ENCODE data around the gene FAM131C.

Gene FAM131C

DNA sequence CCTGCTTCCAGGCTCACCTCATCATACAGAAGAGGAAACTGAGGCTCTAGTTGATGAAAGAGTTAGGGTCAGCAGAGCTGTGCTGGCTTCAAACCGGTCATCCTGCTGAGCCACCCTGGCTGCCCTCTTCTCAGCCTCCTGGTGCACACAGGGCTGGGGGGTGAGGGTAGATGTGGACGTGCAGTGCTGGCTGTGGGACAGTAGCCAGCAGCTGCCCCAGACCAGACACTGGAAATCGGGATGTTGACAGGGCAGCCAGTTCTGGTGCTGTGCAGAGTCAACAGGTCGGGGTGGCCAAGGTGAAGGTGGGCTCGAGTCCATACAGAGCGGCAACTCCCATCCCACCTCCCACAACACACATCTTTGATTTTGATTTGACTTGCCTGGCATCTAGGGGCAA is 53.1 kb downstream of the FAM131C start:
- H3K4me1 ChIP-seq (ENCODE audit: control insufficient read depth, insufficient read depth, low read length): no peaks in the 10 kb centered on the region
- no peaks in the 10 kb centered on the region for H3K9me3 ChIP-seq (ENCODE audit: control insufficient read depth, insufficient read depth, low read depth, low read length)
- no peak overlapping the region for H3K27ac ChIP-seq (ENCODE audit: extremely low read depth, low read depth, low read length)
- no peak overlapping the region for H3K4me3 ChIP-seq (ENCODE audit: low read depth, low read length)
- no peaks in the 10 kb centered on the region for H3K36me3 ChIP-seq (ENCODE audit: control insufficient read depth in 2 of 2, insufficient read depth in 1 of 2, low read length in 2 of 2)
- ChIA-PET POLR2A (interaction anchor here (0.6 kb wide), 1 partner anchor 30 kb away, joined by 9 read pairs; no protein-coding TSS in a partner anchor), CTCF (interaction anchor here (0.6 to 4.5 kb wide), 6 partner anchors 12 to 70 kb away, joined by 3 to 31 read pairs (median 5); partner anchors contain the start of gene FAM131C)
- TF ChIP-seq KLF1 (tag by site-specific recombination; IDR thresholded peaks at IDR 0.05) (no peak), ZNF837 (tag by site-specific recombination; IDR thresholded peaks at IDR 0.05) (no peak), SP2 (tag by site-specific recombination; IDR thresholded peaks at IDR 0.05) (no peak), ZNF777 (tag by site-specific recombination; IDR thresholded peaks at IDR 0.05; ENCODE audit: borderline replicate concordance) (no peak), SCRT2 (tag by site-specific recombination; IDR thresholded peaks at IDR 0.05) (0 out of 2 replicates have a peak, but pooled peaks have one; percentile 17)
- TF ChIP-seq, protein P1, sequence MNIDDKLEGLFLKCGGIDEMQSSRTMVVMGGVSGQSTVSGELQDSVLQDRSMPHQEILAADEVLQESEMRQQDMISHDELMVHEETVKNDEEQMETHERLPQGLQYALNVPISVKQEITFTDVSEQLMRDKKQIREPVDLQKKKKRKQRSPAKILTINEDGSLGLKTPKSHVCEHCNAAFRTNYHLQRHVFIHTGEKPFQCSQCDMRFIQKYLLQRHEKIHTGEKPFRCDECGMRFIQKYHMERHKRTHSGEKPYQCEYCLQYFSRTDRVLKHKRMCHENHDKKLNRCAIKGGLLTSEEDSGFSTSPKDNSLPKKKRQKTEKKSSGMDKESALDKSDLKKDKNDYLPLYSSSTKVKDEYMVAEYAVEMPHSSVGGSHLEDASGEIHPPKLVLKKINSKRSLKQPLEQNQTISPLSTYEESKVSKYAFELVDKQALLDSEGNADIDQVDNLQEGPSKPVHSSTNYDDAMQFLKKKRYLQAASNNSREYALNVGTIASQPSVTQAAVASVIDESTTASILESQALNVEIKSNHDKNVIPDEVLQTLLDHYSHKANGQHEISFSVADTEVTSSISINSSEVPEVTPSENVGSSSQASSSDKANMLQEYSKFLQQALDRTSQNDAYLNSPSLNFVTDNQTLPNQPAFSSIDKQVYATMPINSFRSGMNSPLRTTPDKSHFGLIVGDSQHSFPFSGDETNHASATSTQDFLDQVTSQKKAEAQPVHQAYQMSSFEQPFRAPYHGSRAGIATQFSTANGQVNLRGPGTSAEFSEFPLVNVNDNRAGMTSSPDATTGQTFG (tag by site-specific recombination; IDR thresholded peaks at IDR 0.05; ENCODE audit: borderline replicate concordance): no peak

DNA sequence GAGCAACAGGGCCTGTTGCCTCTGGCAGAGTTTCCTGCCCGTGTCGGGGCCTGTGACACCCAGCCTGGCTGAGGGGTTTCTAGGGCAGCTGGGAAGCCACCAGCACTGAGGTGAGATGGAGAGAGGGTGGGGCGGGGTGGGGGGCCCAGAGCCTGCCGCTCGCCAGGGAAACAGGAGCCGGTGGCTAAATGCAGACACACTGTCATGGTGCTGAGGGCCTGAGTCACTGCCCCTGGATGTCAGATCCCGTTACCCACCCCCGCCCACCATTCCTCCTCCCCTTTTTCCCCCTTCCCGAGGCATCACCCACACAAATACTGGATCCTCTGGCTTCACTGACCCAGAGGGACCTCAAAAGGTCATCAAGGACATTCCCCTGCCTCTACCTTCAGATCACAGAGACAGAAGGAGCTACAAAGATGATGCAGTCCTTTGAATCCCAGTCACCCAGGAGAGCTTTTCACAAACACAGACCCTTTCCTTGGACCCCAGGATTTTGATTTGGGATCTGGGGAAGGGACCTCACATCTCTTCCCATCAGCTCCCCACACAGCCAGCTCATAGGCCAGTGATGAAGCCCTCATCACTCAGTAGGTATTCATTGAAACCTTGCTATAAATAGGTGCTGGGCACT is 53.7 kb downstream of the FAM131C start:
- ChIA-PET POLR2A (interaction anchor here (0.6 kb wide), 1 partner anchor 29 kb away, joined by 9 read pairs; no protein-coding TSS in a partner anchor), CTCF (interaction anchor here (0.6 to 4.5 kb wide), 7 partner anchors 9 to 56 kb away, joined by 3 to 31 read pairs (median 6); partner anchors contain the start of gene FAM131C)
- Histone ChIP-seq H3K27ac (ENCODE audit: extremely low read depth, low read depth, low read length) (no peak overlapping the region), H3K36me3 (ENCODE audit: control insufficient read depth in 2 of 2, insufficient read depth in 1 of 2, low read length in 2 of 2) (no peaks in the 10 kb centered on the region), H3K9me3 (ENCODE audit: control insufficient read depth, insufficient read depth, low read depth, low read length) (no peaks in the 10 kb centered on the region), H3K4me3 (ENCODE audit: low read depth, low read length) (no peak overlapping the region), H3K4me1 (ENCODE audit: control insufficient read depth, insufficient read depth, low read length) (no peaks in the 10 kb centered on the region)
- TF ChIP-seq, protein P2, sequence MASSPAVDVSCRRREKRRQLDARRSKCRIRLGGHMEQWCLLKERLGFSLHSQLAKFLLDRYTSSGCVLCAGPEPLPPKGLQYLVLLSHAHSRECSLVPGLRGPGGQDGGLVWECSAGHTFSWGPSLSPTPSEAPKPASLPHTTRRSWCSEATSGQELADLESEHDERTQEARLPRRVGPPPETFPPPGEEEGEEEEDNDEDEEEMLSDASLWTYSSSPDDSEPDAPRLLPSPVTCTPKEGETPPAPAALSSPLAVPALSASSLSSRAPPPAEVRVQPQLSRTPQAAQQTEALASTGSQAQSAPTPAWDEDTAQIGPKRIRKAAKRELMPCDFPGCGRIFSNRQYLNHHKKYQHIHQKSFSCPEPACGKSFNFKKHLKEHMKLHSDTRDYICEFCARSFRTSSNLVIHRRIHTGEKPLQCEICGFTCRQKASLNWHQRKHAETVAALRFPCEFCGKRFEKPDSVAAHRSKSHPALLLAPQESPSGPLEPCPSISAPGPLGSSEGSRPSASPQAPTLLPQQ (tag by site-specific recombination; IDR thresholded peaks at IDR 0.05): no peak
- TF ChIP-seq ZNF596 (tag by site-specific recombination; IDR thresholded peaks at IDR 0.05) (no peak), ZFHX2 (tag by site-specific recombination; conservative IDR thresholded peaks at IDR 0.05) (peak; percentile 78), EGR2 (tag by site-specific recombination; IDR thresholded peaks at IDR 0.05; ENCODE audit: low read depth) (peak; percentile 64), SCRT2 (tag by site-specific recombination; IDR thresholded peaks at IDR 0.05) (0 out of 2 replicates have a peak, but pooled peaks have one; percentile 3)

DNA sequence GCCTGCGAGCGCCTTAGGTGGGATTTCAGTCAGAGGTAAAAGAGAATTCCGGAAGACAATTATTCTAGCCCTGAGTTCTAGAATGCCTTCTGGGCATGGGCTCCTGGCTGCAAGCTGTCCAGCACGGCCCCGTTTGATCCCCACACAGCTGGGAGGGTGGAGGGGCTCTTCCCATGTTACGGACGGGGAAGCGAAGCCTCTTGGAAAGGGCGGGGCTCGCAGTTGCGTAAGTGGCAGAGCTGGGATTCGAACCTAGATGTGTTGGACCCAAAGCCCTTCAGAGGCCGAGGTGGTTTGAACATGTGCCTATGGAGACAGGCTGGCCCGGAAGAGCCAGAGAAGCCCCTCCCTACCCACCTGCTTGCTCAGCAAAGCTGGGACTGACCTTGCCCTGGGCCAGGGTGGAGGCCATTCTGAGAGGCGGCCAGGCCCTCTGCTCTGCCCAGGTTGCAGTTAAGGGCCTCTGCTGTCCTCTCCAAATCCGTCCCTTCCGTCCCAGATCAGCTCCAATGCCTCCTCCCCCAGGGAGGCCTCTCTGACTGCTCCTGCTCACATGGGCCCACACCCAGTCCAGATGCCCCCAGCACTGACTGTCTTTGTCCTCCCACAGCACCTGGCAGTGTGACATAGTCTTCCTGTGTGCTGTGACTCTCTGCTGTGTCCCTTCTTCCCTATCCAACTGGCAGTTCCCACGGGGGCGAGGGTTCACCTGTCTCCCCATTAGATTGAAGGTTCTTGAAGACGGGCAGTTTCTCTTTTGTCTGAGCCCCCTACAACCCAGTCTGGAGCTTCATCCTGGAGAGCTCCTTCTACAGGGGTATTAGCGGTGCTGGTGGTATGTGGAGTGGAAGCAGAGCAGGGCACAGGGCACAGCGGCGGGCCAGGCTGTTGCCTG is 54.5 kb downstream of the FAM131C start:
- CTCF ChIA-PET: interaction anchor here (1.2 to 4.5 kb wide), 6 partner anchors 9 to 54 kb away, joined by 3 to 31 read pairs (median 6); partner anchors contain the start of gene FAM131C
- TF ChIP-seq GLIS2 (tag by site-specific recombination; IDR thresholded peaks at IDR 0.05) (peak; percentile 14; the same call in 1 of the 2 replicates), ZNF341 (tag by site-specific recombination; IDR thresholded peaks at IDR 0.05; ENCODE audit: low read depth) (peak; percentile 47), GLIS1 (tag by site-specific recombination; IDR thresholded peaks at IDR 0.05) (0 out of 2 replicates have a peak, but pooled peaks have one; percentile 25), SCRT2 (tag by site-specific recombination; IDR thresholded peaks at IDR 0.05) (peak; percentile 91), ZNF76 (tag by site-specific recombination; IDR thresholded peaks at IDR 0.05; ENCODE audit: borderline replicate concordance, low read depth) (no peak), ZNF292 (tag by site-specific recombination; IDR thresholded peaks at IDR 0.05; ENCODE audit: borderline replicate concordance, low read depth) (no peak), ZNF600 (tag by site-specific recombination; IDR thresholded peaks at IDR 0.05) (peak; percentile 9; the same call in 1 of the 2 replicates), ZNF132 (tag by site-specific recombination; IDR thresholded peaks at IDR 0.05; ENCODE audit: borderline replicate concordance) (no peak)
- TF ChIP-seq, protein P3, sequence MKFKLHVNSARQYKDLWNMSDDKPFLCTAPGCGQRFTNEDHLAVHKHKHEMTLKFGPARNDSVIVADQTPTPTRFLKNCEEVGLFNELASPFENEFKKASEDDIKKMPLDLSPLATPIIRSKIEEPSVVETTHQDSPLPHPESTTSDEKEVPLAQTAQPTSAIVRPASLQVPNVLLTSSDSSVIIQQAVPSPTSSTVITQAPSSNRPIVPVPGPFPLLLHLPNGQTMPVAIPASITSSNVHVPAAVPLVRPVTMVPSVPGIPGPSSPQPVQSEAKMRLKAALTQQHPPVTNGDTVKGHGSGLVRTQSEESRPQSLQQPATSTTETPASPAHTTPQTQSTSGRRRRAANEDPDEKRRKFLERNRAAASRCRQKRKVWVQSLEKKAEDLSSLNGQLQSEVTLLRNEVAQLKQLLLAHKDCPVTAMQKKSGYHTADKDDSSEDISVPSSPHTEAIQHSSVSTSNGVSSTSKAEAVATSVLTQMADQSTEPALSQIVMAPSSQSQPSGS (tag by site-specific recombination; IDR thresholded peaks at IDR 0.05; ENCODE audit: low read depth): no peak
- Histone ChIP-seq H3K36me3 (ENCODE audit: control insufficient read depth in 2 of 2, insufficient read depth in 1 of 2, low read length in 2 of 2) (no peaks in the 10 kb centered on the region), H3K4me3 (ENCODE audit: low read depth, low read length) (no peak overlapping the region), H3K4me1 (ENCODE audit: control insufficient read depth, insufficient read depth, low read length) (no peaks in the 10 kb centered on the region), H3K27ac (ENCODE audit: extremely low read depth, low read depth, low read length) (no peak overlapping the region), H3K9me3 (ENCODE audit: control insufficient read depth, insufficient read depth, low read depth, low read length) (no peaks in the 10 kb centered on the region)
- POLR2A ChIA-PET: no interaction called here
